GM12874 (cell line): ENCODE results near the gene HAGH.

Experiments used
- TF ChIP-seq, protein P1 (sequence below): IDR thresholded peaks from 2 replicates; pipeline ENCODE4 v1.5.1; 2011; ENCODE audit warnings: low read depth, mild to moderate bottlenecking, control low read depth, low read length, moderate library complexity; ENCODE audit not compliant: insufficient read depth

The HAGH gene

DNA sequence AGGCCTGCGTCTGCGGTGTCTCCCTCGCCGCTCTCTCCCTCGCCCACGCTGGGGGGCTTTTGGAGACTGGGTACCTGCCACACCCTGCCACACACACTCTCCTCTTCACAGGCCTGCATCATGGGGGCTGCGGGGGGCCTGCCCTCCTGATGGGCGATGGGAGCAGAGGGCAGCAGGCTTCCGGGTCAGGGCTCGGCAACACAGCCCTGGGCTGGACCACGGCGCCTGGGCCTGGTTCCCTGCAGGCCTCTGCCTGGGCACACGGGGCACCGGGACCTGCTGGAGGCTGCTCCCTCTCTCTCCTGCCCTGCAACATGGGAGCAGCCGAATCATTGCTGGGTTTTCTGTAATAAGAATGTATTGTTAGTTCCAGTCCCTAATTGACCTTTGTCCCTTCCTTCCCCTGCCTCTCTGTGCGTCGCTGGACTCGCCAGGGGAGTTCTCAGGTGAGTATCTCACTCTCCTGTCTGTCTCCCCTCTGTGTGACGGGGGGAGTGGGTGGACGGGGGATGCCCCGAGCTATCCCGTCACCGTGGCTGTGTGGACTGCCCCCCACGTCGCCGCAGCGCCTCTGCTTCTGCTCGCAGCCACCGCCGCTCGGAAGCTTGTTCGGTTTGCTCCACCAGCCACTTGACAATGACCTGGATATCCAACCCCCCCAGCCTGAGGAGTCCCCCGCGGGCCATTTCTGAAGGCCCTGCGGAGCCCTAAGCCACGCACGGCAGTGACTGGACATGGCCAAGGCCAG, 68.7 kb downstream of the HAGH start:
- TF ChIP-seq, protein P1, sequence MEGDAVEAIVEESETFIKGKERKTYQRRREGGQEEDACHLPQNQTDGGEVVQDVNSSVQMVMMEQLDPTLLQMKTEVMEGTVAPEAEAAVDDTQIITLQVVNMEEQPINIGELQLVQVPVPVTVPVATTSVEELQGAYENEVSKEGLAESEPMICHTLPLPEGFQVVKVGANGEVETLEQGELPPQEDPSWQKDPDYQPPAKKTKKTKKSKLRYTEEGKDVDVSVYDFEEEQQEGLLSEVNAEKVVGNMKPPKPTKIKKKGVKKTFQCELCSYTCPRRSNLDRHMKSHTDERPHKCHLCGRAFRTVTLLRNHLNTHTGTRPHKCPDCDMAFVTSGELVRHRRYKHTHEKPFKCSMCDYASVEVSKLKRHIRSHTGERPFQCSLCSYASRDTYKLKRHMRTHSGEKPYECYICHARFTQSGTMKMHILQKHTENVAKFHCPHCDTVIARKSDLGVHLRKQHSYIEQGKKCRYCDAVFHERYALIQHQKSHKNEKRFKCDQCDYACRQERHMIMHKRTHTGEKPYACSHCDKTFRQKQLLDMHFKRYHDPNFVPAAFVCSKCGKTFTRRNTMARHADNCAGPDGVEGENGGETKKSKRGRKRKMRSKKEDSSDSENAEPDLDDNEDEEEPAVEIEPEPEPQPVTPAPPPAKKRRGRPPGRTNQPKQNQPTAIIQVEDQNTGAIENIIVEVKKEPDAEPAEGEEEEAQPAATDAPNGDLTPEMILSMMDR: no peak
